Mucosa of descending colon (tissue), 3 donors: Measurements from ENCODE around the gene DAO. TPM values are rescaled to one million over a fixed set of nuclear protein-coding genes. Genes with fewer than 3 reads are reported as not detected.

Experiments
- ATAC-seq: fragments of 200-7000 bp; cut with Tn5 transposase; one replicate; pipeline ENCODE4 v1.9.1; 2020; ENCODE audit warnings: mild to moderate bottlenecking, moderate library complexity
- DNase-seq, 3 donors: peaks; one replicate each; pipeline ENCODE4 v3.0.0-alpha.2; 2020
- H3K36me3 ChIP-seq: fragments of 200-600 bp; one replicate; pipeline ENCODE4 v1.8.0; 2021; ENCODE audit warnings: low read depth, mild to moderate bottlenecking
- H3K4me1 ChIP-seq: fragments of 200-600 bp; one replicate; pipeline ENCODE4 v1.8.0; 2021; ENCODE audit warnings: low read depth, mild to moderate bottlenecking
- H3K4me3 ChIP-seq: fragments of 200-600 bp; one replicate; pipeline ENCODE4 v1.8.0; 2021; ENCODE audit warnings: mild to moderate bottlenecking
- H3K9me3 ChIP-seq: fragments of 200-600 bp; one replicate; pipeline ENCODE4 v1.8.0; 2021; ENCODE audit warnings: mild to moderate bottlenecking
- intact Hi-C, 2 donors: fragments of 100-400 bp; cut with DNase I in 1 of 2; cut with micrococcal nuclease in 1 of 2; formaldehyde crosslinking; loops; one replicate each; pipeline versions ENCODE4 v1.11.0 to v1.11.1; 2022; cut with DNase I, micrococcal nuclease
- total RNA-seq, 3 donors: library from RNA; stranded (reverse); fragmentation: NEBNext Ultra II Directional in 2 of 3; extraction: Animal tissue kit (Norgen Biotek cat#: 25700) in 2 of 3; gene quantifications; one replicate each; pipeline versions ENCODE4 v1.2.1 to v1.2.4, GENCODE V29; 2021 to 2023
- TF ChIP-seq, protein P1 (sequence below): fragments of 200-600 bp; IDR thresholded peaks from one replicate; pipeline ENCODE4 v1.8.0; 2022; ENCODE audit warnings: antibody characterized with exemption, mild to moderate bottlenecking
- donor health status: DM: no; HTN: no; CAD: no; lungs with moderate emphysema.
- donor health status: DM: no; HTN: no; CAD: no.
- donor health status: DM: no; HTN: yes; CAD: no.

Gene DAO
- total RNA-seq, 3 donors from 2014 or later, result 0.79 to 4.8 (median 3.0) TPM

DNA sequence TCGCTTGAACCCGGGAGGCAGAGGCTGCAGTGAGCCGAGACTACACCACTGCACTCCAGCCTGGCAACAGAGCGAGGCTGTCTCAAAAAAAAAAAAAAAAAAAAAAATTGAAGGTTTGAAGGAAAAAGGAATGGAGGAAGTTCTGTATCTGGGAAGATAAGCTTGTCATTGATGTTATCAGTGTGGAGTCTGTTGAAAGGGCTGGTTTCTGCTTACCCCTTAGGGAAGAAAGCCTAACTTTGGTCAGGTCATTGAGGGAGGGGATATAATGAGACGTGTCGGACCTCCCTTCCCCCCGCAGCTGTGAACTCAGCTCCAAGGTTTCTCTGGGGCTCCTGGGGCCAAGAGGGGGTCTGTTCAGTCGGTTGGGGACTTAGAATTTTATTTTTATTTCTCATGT, 16.4 kb downstream of the DAO start:
- intact Hi-C loops, result no loop called here
- Histone ChIP-seq H3K36me3 (no peaks in the 10 kb centered on the region), H3K9me3 (no peaks in the 10 kb centered on the region), H3K4me3 (no peak overlapping the region), H3K4me1 (no peaks in the 10 kb centered on the region)
- DNase-seq (no peak), ATAC-seq (no peak)
- TF ChIP-seq, protein P1, sequence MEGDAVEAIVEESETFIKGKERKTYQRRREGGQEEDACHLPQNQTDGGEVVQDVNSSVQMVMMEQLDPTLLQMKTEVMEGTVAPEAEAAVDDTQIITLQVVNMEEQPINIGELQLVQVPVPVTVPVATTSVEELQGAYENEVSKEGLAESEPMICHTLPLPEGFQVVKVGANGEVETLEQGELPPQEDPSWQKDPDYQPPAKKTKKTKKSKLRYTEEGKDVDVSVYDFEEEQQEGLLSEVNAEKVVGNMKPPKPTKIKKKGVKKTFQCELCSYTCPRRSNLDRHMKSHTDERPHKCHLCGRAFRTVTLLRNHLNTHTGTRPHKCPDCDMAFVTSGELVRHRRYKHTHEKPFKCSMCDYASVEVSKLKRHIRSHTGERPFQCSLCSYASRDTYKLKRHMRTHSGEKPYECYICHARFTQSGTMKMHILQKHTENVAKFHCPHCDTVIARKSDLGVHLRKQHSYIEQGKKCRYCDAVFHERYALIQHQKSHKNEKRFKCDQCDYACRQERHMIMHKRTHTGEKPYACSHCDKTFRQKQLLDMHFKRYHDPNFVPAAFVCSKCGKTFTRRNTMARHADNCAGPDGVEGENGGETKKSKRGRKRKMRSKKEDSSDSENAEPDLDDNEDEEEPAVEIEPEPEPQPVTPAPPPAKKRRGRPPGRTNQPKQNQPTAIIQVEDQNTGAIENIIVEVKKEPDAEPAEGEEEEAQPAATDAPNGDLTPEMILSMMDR, result no peak

DNA sequence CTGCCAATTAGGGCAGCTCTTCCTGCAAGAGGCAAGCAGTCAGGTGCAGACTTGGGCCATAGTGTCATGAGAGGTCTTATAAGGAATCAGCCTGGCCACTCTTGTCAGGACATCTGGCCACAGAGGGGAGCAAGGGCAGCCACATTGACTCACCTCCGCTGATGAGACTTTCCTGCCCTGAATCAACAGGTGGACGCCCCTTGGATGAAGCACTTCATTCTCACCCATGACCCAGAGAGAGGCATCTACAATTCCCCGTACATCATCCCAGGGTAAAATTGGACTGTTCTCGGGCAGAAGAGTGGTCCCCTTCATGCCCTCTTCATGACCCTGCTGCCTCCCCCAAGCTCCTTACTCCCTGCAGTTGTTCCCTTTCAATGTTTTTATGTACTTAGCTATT, 16.9 kb downstream of the DAO start:
- no peaks in the 10 kb centered on the region for H3K9me3 ChIP-seq
- H3K4me1 ChIP-seq, result no peaks in the 10 kb centered on the region
- TF ChIP-seq, protein P1, result no peak
- H3K36me3 ChIP-seq, result no peaks in the 10 kb centered on the region
- H3K4me3 ChIP-seq, result no peak overlapping the region
- no peak for ATAC-seq
- intact Hi-C loops, result no loop called here
- DNase-seq, result no peak

DNA sequence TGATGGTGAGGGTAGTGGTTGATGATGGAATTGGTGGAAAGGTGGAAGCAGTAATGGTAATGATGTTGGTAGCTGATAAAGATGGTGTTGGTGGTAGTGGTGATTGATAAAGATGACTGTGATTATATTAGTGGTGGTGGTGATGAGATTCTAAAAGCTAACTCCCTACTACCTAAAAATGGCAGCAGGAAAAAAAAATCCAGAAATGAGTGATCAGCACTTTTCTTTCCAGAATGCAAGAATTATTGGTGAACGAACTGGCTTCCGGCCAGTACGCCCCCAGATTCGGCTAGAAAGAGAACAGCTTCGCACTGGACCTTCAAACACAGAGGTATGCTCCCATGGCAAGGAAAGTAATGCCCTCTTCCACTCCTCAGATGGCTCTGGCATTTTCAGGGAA, 19.3 kb downstream of the DAO start:
- Histone ChIP-seq H3K4me1 (no peaks in the 10 kb centered on the region), H3K4me3 (no peak overlapping the region), H3K9me3 (no peaks in the 10 kb centered on the region), H3K36me3 (no peaks in the 10 kb centered on the region)
- intact Hi-C loops, result no loop called here
- TF ChIP-seq, protein P1, result no peak
- DNase-seq (no peak), ATAC-seq (no peak)

DNA sequence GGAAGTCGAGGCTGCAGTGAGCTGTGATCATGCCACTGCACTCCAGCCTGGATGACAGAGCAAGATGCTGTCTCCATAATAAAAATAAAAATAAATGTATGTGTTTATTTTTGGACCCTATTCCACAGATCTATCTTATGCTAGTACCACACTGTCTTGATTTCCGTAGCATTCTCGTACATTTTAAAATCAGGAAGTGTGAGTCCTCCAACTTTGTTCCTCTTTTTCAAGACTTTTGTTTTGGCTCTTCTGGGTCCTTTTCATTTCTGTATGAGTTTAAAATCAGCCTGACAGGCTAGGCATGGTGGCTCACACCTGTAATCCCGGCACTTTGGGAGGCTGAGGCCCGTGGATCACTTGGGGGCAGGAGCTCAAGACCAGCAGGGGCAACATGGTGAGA, 25.8 kb downstream of the DAO start:
- intact Hi-C loops, result no loop called here
- no peaks in the 10 kb centered on the region for H3K36me3 ChIP-seq
- DNase-seq, result no peak
- H3K4me1 ChIP-seq, result no peaks in the 10 kb centered on the region
- peak; percentile 29 for ATAC-seq
- TF ChIP-seq, protein P1, result no peak
- no peak overlapping the region for H3K4me3 ChIP-seq
- no peaks in the 10 kb centered on the region for H3K9me3 ChIP-seq

GRCh38 chr12:108906971-108907370, 27.1 kb downstream of the DAO start:
- ATAC-seq (no peak), DNase-seq (no peak)
- Histone ChIP-seq H3K4me1 (no peaks in the 10 kb centered on the region), H3K9me3 (no peaks in the 10 kb centered on the region), H3K36me3 (no peaks in the 10 kb centered on the region), H3K4me3 (no peak overlapping the region)
- intact Hi-C loops, result no loop called here
- TF ChIP-seq, protein P1, result no peak

DNA sequence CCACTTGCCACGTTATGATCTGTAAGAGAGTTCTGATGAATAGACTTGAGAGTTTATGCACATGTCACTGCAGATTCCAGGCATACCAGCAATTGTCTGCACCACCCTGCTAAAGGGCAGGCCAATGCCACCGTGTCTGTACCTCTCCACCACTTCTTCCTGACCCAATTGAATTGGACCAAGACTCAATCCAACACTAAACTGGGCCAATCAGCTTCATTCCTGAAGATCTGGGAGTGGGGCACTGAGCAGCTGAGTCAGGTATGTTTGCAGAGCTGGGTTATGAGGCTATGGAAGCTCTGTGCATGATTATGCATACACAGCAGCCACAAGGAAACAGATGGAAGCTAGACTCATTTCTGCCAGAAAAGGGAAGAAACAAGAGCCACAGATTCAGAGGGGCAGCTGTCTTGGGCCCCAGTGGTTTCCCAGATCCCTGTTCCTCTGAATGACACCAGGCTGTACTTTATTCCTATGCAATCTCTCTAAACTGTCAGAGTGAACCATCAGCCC, 28.0 kb downstream of the DAO start:
- Histone ChIP-seq H3K4me3 (no peak overlapping the region), H3K9me3 (no peaks in the 10 kb centered on the region), H3K4me1 (no peaks in the 10 kb centered on the region), H3K36me3 (no peaks in the 10 kb centered on the region)
- TF ChIP-seq, protein P1, result no peak
- DNase-seq (no peak), ATAC-seq (peak; percentile 61)
- intact Hi-C loops, result no loop called here
